ENCODE data around the gene PIGK.
"Not testable (repeated sequence)": the region's sequence is repeated elsewhere in the genome, so short reads cannot be mapped to it uniquely, and the experiment has no call there.

The PIGK gene

GRCh38 chr1:77218477-77219165 lies 609 bp downstream of the PIGK start:
- Histone ChIP-seq H3K4me2 (ENCODE audit: insufficient read depth, low read length) (peak overlapping the region; percentile 78), H3K9ac (ENCODE audit: low read depth, low read length) (peak overlapping the region; percentile 72), H3K4me1 (ENCODE audit: insufficient read depth, low read length) (peaks cover 31% of the 10 kb centered on the region), H2AFZ (ENCODE audit: low read depth, low read length) (peak overlapping the region; percentile 99), H4K20me1 (ENCODE audit: insufficient read depth, low read length) (no peaks in the 10 kb centered on the region), H3K4me3 (ENCODE audit: low read depth in 1 of 2, low read length in 2 of 2) (peak overlapping the region; percentile 88 to 93), H3K27me3 (ENCODE audit: insufficient read depth, low read length, poor library complexity) (no peaks in the 10 kb centered on the region), H3K79me2 (ENCODE audit: insufficient read depth, low read length) (peaks cover 31% of the 10 kb centered on the region), H3K27ac (ENCODE audit: low read length) (peak overlapping the region; percentile 79), H3K36me3 (ENCODE audit: insufficient read depth, low read length) (peaks cover 11% of the 10 kb centered on the region; the same call in 1 of the 2 replicates), H3K9me3 (ENCODE audit: insufficient read depth, low read length, severe bottlenecking) (no peaks in the 10 kb centered on the region)
- ATAC-seq (ENCODE audit: insufficient read depth, low read depth): peak; percentile 71
- no peak for TF ChIP-seq EZH2 (IDR thresholded peaks at IDR 0.05; ENCODE audit: borderline replicate concordance, low read depth, low read length, severe bottlenecking)
- TF ChIP-seq, protein P1, sequence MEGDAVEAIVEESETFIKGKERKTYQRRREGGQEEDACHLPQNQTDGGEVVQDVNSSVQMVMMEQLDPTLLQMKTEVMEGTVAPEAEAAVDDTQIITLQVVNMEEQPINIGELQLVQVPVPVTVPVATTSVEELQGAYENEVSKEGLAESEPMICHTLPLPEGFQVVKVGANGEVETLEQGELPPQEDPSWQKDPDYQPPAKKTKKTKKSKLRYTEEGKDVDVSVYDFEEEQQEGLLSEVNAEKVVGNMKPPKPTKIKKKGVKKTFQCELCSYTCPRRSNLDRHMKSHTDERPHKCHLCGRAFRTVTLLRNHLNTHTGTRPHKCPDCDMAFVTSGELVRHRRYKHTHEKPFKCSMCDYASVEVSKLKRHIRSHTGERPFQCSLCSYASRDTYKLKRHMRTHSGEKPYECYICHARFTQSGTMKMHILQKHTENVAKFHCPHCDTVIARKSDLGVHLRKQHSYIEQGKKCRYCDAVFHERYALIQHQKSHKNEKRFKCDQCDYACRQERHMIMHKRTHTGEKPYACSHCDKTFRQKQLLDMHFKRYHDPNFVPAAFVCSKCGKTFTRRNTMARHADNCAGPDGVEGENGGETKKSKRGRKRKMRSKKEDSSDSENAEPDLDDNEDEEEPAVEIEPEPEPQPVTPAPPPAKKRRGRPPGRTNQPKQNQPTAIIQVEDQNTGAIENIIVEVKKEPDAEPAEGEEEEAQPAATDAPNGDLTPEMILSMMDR (IDR thresholded peaks at IDR 0.05; ENCODE audit: borderline replicate concordance, extremely low read depth, low read length, poor library complexity, severe bottlenecking): peak; percentile 19
- DNase-seq: no peak

DNA sequence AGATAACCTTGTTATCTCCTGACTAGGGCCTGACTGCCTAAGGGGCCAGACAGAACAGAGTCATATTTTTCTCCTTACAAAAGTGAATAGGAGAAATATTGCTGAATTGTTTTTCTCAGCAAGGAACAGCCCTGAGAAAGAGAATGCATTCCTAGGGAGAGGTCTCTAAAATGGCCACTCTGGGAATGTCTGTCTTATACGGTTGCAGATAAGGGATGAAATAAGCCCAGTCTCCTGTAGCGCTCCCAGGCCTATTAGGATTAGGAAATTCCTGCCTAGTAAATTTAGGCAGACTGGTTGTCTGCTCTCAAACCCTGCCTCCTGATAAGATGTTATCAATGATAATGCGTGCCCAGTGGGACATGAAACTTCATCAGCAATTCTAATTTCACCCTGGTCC lies 15.2 kb downstream of the PIGK start:
- peaks cover 12% of the 10 kb centered on the region; the same call in 1 of the 2 replicates for H3K36me3 ChIP-seq (ENCODE audit: insufficient read depth, low read length)
- ATAC-seq (ENCODE audit: insufficient read depth, low read depth); H3K4me1 ChIP-seq (ENCODE audit: insufficient read depth, low read length); H3K27me3 ChIP-seq (ENCODE audit: insufficient read depth, low read length, poor library complexity); H3K4me2 ChIP-seq (ENCODE audit: insufficient read depth, low read length); H3K9ac ChIP-seq (ENCODE audit: low read depth, low read length); H3K27ac ChIP-seq (ENCODE audit: low read length); H3K9me3 ChIP-seq (ENCODE audit: insufficient read depth, low read length, severe bottlenecking); H2AFZ ChIP-seq (ENCODE audit: low read depth, low read length); DNase-seq; H3K79me2 ChIP-seq (ENCODE audit: insufficient read depth, low read length); H4K20me1 ChIP-seq (ENCODE audit: insufficient read depth, low read length); H3K4me3 ChIP-seq (ENCODE audit: low read depth in 1 of 2, low read length in 2 of 2): not testable (repeated sequence)

DNA sequence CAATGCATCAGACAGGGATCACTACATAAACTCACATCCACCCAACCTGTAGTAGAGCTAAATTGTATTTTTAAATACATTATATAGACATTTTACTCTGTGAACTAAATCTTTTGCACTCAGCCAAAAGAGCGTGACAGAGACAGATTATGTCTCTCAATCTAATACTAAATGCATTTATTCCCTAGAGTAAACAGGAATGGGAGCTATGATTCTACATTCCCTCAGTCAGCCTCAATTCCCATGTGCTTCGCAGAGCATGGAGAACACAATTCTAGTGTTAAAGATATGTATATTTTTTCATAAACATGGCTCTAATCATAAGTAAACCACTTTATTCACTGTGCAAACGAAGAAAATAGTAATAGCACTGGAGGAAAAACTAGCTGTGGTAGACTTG lies 16.5 kb downstream of the PIGK start:
- ATAC-seq (ENCODE audit: insufficient read depth, low read depth) (no peak), DNase-seq (no peak)
- TF ChIP-seq, protein P1 (IDR thresholded peaks at IDR 0.05; ENCODE audit: borderline replicate concordance, extremely low read depth, low read length, poor library complexity, severe bottlenecking): no peak
- TF ChIP-seq EZH2 (IDR thresholded peaks at IDR 0.05; ENCODE audit: borderline replicate concordance, low read depth, low read length, severe bottlenecking): no peak
- Histone ChIP-seq H3K27me3 (ENCODE audit: insufficient read depth, low read length, poor library complexity) (no peaks in the 10 kb centered on the region), H3K9me3 (ENCODE audit: insufficient read depth, low read length, severe bottlenecking) (no peaks in the 10 kb centered on the region), H3K4me3 (ENCODE audit: low read depth in 1 of 2, low read length in 2 of 2) (no peak overlapping the region), H3K4me2 (ENCODE audit: insufficient read depth, low read length) (no peak overlapping the region), H3K9ac (ENCODE audit: low read depth, low read length) (no peak overlapping the region), H4K20me1 (ENCODE audit: insufficient read depth, low read length) (no peaks in the 10 kb centered on the region), H3K79me2 (ENCODE audit: insufficient read depth, low read length) (no peaks in the 10 kb centered on the region), H3K4me1 (ENCODE audit: insufficient read depth, low read length) (no peaks in the 10 kb centered on the region), H2AFZ (ENCODE audit: low read depth, low read length) (no peak overlapping the region), H3K27ac (ENCODE audit: low read length) (no peak overlapping the region), H3K36me3 (ENCODE audit: insufficient read depth, low read length) (peaks cover 12% of the 10 kb centered on the region; the same call in 1 of the 2 replicates)

DNA sequence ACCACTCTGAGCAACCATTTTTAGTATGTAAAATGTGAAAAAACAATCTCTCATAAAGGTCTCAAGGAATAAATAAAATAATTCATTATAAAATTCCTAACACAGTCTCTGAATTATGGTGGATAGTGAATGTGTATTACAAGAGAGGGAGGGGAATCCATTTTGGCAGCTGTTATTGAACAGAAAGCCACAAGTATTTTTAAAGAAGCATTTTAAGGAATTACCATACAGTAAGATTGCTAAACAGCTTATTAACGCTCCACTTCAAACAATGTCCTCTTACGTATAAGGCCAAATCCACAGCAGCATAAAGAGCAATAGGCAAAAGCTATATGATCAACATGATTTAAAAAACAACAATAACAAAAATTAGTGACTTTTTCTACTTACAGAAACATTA lies 18.4 kb downstream of the PIGK start:
- no peak overlapping the region for H2AFZ ChIP-seq (ENCODE audit: low read depth, low read length)
- H3K4me1 ChIP-seq (ENCODE audit: insufficient read depth, low read length): no peaks in the 10 kb centered on the region
- no peak for DNase-seq
- H3K9me3 ChIP-seq (ENCODE audit: insufficient read depth, low read length, severe bottlenecking): no peaks in the 10 kb centered on the region
- no peaks in the 10 kb centered on the region for H4K20me1 ChIP-seq (ENCODE audit: insufficient read depth, low read length)
- no peak for ATAC-seq (ENCODE audit: insufficient read depth, low read depth)
- TF ChIP-seq, protein P1 (IDR thresholded peaks at IDR 0.05; ENCODE audit: borderline replicate concordance, extremely low read depth, low read length, poor library complexity, severe bottlenecking): no peak
- no peak for TF ChIP-seq EZH2 (IDR thresholded peaks at IDR 0.05; ENCODE audit: borderline replicate concordance, low read depth, low read length, severe bottlenecking)
- H3K4me2 ChIP-seq (ENCODE audit: insufficient read depth, low read length): no peak overlapping the region
- no peaks in the 10 kb centered on the region for H3K27me3 ChIP-seq (ENCODE audit: insufficient read depth, low read length, poor library complexity)
- peaks cover 9% of the 10 kb centered on the region; the same call in 1 of the 2 replicates for H3K36me3 ChIP-seq (ENCODE audit: insufficient read depth, low read length)
- H3K4me3 ChIP-seq (ENCODE audit: low read depth in 1 of 2, low read length in 2 of 2): no peak overlapping the region
- H3K27ac ChIP-seq (ENCODE audit: low read length): no peak overlapping the region
- no peaks in the 10 kb centered on the region for H3K79me2 ChIP-seq (ENCODE audit: insufficient read depth, low read length)
- H3K9ac ChIP-seq (ENCODE audit: low read depth, low read length): no peak overlapping the region
